GM19452 (cell line): ENCODE data around the gene RUFY2.
"Not testable (repeated sequence)": the region's sequence is repeated elsewhere in the genome, so short reads cannot be mapped to it uniquely, and the experiment has no call there.

Experiments used
- ATAC-seq: cut with Tn5 transposase; IDR thresholded peaks from one replicate; pipeline ENCODE4 v1.9.1; 2021; ENCODE audit not compliant: unreplicated experiment

The RUFY2 gene

GRCh38 chr10:68406815-68407548 lies at the start of gene RUFY2:
Gene RUFY2 (minus strand): TSS chr10:68407277. CDS start chr10:68407189, 88 bp downstream.
- ATAC-seq: peak; percentile 98

DNA sequence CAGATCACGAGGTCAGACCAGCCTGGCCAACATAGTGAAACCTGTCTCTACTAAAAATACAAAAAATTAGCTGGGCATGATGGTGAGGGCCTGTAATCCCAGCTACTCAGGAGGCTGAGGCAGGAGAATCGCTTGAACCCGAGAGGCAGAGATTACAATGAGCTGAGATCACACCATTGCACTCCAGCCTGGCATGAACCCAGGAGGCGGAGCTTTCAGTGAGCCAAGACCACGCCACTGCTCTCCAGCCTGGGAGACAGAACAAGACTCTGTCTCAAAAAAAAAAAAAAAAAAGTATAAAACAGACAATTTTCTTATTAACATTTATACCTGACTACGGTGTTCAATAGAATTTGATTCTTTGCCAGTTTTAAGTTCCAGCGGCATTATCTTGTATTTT lies 42.6 kb upstream of the RUFY2 start:
- not testable (repeated sequence) for ATAC-seq

DNA sequence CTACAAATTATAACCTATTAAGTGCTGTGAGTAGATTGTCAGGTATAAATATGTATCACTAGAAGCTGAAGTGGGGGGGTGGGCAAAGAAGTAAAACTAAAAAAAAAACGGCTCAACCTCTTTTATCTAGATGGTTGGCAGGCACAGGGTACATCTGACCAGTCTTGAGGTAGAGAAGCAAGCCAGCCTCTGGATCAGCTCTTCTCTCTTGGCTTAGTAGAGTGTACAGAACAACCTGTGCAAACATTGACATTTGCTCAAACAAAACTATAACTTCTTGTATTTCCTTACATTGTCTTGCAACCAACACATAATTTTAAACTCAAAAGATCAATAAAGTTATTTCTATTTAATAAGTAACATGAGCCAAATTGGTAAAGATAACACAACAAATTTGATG lies 39.1 kb upstream of the RUFY2 start:
- ATAC-seq: no peak

- ATAC-seq: no peak
These were observed 35.9 kb upstream of the RUFY2 start for GRCh38 chr10:68442971-68443370.

DNA sequence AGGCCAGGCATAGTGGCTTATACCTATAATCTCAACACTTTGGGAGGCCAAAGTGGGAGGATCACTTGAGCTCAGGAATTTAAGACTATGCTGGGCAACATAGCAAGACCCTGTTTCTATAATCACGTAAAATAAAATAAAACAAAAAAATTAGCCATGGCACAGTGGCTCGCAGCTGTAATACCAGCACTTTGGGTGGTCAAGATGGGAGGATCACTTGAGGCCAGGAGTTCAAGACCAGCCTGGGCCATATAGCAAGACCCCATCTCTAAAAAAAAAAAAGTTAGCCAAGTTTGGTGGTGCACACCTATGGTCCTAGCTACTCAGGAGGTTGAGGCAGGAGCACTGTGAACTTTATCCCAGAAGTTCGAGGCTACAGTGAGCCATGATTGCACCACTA lies 33.8 kb upstream of the RUFY2 start:
- no peak for ATAC-seq

DNA sequence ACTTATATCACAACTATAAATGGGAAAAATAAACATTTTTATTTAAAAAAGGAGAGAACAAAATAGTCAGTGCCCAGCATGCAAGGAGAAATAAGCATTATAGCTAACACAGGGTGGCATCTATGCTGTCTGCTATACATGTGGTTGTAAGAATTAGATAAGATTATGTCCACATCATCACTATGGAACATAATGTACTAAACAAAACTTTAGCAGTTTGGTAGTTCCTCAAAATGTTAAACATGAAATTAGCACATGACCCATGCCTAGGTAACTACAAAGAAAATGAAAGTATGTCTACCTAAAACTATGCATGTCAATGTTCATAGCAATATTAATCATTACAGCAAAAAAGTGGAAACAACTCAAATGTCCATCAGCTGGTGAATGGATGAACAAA lies 28.7 kb upstream of the RUFY2 start:
- ATAC-seq: no peak

GRCh38 chr10:68434657-68435056 lies 27.6 kb upstream of the RUFY2 start:
- ATAC-seq: no peak

DNA sequence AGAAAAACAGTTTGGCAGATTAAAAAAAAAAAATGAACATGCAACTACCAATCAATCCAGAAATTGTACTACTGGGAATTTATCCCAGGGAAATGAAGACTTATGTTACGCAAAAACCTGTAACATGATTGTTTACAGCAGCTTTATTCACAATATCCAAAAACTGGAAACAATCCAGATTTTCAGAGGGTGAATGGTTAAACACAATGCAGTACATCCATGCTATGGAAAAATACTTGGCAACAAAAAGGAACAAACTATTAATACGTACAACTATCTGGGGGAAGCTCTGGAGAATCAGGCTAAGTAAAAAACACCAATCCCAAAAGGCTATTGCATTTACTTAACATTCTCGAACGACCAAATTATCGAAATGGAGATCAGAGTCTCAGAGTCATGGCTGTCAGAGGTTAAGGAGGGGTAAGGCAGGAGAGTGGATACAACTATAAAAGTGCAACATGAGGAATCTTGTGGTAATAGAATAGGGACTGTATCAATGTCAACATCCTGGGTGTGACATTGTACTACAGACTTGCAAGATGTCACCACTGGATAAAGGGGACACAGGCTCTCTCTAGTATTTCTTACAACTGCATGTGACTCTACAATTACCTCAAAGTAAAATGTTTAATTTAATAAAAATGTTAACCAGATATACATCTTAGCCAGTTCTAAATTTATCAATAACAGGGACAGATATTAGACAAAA lies 21.5 kb upstream of the RUFY2 start:
- ATAC-seq: no peak

GRCh38 chr10:68424454-68425014 lies 17.5 kb upstream of the RUFY2 start:
- ATAC-seq: no peak

DNA sequence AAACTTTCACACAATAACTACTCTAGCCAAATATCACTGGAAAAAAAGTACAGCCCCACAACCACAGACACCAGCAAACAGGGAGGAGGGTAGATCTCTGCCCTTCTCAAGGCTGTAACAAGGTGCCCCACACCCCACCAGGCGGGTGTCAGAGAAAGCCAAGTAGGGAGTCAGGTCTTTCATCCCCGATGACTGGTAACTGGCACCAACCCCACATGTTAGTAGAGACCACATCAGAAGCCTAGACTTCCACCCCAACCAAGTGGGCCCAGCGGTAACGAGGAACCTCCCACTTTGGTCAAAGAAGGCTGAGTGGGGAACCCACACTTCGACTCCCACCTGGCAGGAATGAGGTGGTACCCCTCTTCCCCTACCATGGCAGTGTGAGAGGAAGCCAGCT lies 16.4 kb upstream of the RUFY2 start:
- no peak for ATAC-seq

DNA sequence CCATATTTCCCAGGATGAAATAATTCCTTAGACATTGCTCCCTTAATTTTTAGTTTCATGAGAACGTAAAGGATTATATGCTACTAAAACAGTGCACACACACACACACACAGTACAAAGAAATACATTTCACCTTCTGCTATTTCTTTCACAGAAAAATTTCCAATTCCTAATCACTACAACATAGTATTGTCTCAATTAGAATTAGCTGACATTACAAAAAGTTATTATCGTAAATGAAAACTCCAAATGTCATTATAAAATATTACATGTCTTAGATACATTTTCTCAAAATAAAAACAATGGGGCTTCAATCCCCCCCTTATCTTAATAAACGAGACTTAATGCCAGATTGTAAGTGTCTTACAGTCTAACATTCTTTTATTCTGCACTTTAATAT lies 12.3 kb upstream of the RUFY2 start:
- no peak for ATAC-seq

GRCh38 chr10:68408898-68409518 lies 1.9 kb upstream of the RUFY2 start:
- no peak for ATAC-seq

- ATAC-seq: peak; percentile 27
These were observed 814 bp downstream of the RUFY2 start for GRCh38 chr10:68406111-68406814.

GRCh38 chr10:68403701-68404100 lies 3.4 kb downstream of the RUFY2 start:
- ATAC-seq: no peak

GRCh38 chr10:68402276-68402675 lies 4.8 kb downstream of the RUFY2 start:
- ATAC-seq: no peak

DNA sequence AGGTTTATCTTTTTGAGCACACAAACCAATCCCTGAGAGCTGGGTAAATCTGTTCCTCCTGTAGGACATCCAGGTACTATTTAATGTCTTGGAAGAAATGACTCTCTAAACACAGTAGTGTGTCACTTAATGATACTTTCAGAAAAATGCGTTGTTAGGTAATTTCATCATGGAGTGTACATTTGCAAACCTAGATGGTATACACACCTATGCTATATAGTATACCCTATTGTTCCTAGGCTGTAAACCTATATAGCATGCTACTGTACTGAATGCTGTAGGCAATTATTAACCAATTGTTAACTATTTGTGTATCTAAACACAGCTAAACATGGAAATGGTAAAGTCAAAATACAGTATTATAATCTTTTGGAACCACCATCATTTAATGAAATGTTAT lies 10.1 kb downstream of the RUFY2 start:
- no peak for ATAC-seq

- no peak for ATAC-seq
These were observed 21.3 kb downstream of the RUFY2 start for GRCh38 chr10:68385740-68386139.

DNA sequence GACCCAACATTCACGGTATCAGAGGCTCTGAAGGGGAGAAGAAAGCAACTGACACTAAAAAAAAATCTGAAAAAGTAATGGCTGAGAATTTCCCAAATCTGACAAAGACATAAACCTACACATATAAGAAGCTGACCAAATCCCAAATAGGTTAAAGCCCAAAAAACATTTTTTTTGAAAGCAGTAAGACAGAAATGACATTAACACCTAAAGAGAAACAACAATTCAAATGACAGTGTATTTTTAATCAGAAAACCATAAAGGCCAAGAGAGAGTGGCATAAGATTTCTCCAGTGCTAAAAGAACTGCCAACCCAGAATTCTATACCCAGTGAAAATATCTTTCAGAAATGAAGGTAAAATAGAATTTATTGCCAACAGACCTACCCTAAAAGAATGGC lies 35.5 kb downstream of the RUFY2 start:
- ATAC-seq: no peak

- ATAC-seq: no peak
These were observed 40.0 kb downstream of the RUFY2 start for GRCh38 chr10:68367121-68367520.

DNA sequence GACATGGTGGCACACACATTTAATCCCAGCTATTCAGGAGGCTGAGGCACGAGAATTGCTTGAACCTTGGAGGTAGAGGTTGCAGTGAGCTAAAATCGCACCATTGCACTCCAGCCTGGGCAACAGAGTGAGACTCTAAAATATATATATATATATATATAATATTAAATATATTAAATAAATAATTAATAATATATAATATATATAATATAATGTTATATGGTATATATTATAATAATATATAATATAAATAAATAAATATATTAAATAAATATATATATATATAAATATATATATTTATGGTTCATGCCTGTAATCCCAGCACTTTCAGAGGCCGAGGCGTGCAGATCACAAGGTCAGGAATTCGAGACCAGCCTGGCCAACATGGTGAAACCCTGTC lies 40.5 kb downstream of the RUFY2 start:
- no peak for ATAC-seq

DNA sequence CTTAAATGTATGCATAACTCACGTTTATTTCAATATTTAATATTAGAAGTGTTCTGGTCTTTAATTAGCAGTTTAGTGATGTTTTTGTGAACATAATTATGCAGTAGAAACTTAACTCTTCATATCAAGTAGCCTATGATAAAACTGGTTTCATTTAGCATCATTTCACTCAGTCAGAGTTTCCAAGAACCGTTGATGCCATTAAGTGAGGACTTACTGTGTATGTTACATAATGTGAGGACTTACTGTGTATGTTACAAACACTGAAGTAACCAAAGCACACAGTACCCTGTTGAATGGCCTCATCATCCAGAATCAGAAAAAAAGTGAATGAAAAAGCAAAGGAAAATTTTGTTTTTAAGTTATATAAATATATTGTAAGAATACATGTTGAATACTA lies 41.5 kb downstream of the RUFY2 start:
- ATAC-seq: no peak
